H9 (cell line): Measurements from ENCODE around the gene NGB. TPM values are rescaled to one million over a fixed set of nuclear protein-coding genes. Genes with fewer than 3 reads are reported as not detected.
A peak's percentile ranks its signal among the peaks of the same experiment; 100 is the strongest.

ENCODE experiments used
- DNase-seq: peaks from one replicate; pipeline ENCODE4 v3.0.0-alpha.2; 2017
- H2AFZ ChIP-seq: one replicate; pipeline ENCODE4 v1.6.1; 2013; ENCODE audit warnings: mild to moderate bottlenecking, low read length, control low read depth, moderate library complexity
- H2AK5ac ChIP-seq: 2 replicates; pipeline ENCODE4 v1.6.1; 2013; ENCODE audit warnings: low read length, control low read depth, mixed read lengths; ENCODE audit not compliant: insufficient read length
- H2BK120ac ChIP-seq: one replicate; pipeline ENCODE4 v1.6.1; 2013; ENCODE audit warnings: low read depth, mild to moderate bottlenecking, low read length, control low read depth, inconsistent platforms; ENCODE audit not compliant: poor library complexity, severe bottlenecking
- H2BK12ac ChIP-seq: 2 replicates; pipeline ENCODE4 v1.6.1; 2013; ENCODE audit warnings: low read length, control low read depth, mixed read lengths, low read depth; ENCODE audit not compliant: insufficient read length
- H2BK15ac ChIP-seq: 2 replicates; pipeline ENCODE4 v1.6.1; 2013; ENCODE audit warnings: low read depth, low read length, control low read depth
- H2BK20ac ChIP-seq: one replicate; pipeline ENCODE4 v1.6.1; 2013; ENCODE audit warnings: low read depth, mild to moderate bottlenecking, low read length, control low read depth, inconsistent platforms; ENCODE audit not compliant: poor library complexity, severe bottlenecking
- H2BK5ac ChIP-seq: 2 replicates; pipeline ENCODE4 v1.6.1; 2013; ENCODE audit warnings: low read length, control low read depth, mixed read lengths; ENCODE audit not compliant: insufficient read length
- H3K14ac ChIP-seq: 2 replicates; pipeline ENCODE4 v1.6.1; 2013; ENCODE audit warnings: low read length, control low read depth; ENCODE audit not compliant: insufficient read depth
- H3K18ac ChIP-seq: 2 replicates; pipeline ENCODE4 v1.6.1; 2013; ENCODE audit warnings: low read depth, mild to moderate bottlenecking, mixed read lengths, low read length, control low read depth; ENCODE audit not compliant: insufficient read length
- H3K23ac ChIP-seq: 2 replicates; pipeline ENCODE4 v1.6.1; 2013; ENCODE audit warnings: low read length, control low read depth, mixed read lengths, low read depth; ENCODE audit not compliant: insufficient read length
- H3K23me2 ChIP-seq: 2 replicates; pipeline ENCODE4 v1.6.1; 2013; ENCODE audit warnings: low read depth, mild to moderate bottlenecking, mixed read lengths, low read length, control low read depth; ENCODE audit not compliant: insufficient read length, poor library complexity, severe bottlenecking
- H3K27ac ChIP-seq: 2 replicates; pipeline ENCODE4 v1.5.1; 2013; ENCODE audit warnings: low read length, control low read depth, mixed read lengths, low read depth; ENCODE audit not compliant: insufficient read length
- H3K27me3 ChIP-seq: 2 replicates; pipeline ENCODE4 v1.6.1; 2013; ENCODE audit warnings: low read length, control low read depth, inconsistent platforms; ENCODE audit not compliant: insufficient read depth
- H3K4ac ChIP-seq: 2 replicates; pipeline ENCODE4 v1.6.1; 2013; ENCODE audit warnings: low read depth, mild to moderate bottlenecking, control low read depth, inconsistent platforms, low read length, moderate library complexity
- H3K4me1 ChIP-seq: 2 replicates; pipeline ENCODE4 v1.6.1; 2013; ENCODE audit warnings: low read length, control low read depth, inconsistent platforms; ENCODE audit not compliant: insufficient read depth
- H3K4me2 ChIP-seq: 2 replicates; pipeline ENCODE4 v1.6.1; 2013; ENCODE audit warnings: low read length, control low read depth, mixed read lengths; ENCODE audit not compliant: insufficient read length, insufficient read depth
- H3K56ac ChIP-seq: 2 replicates; pipeline ENCODE4 v1.6.1; 2013; ENCODE audit warnings: low read depth, mild to moderate bottlenecking, mixed read lengths, low read length, control low read depth; ENCODE audit not compliant: insufficient read length
- H3K79me1 ChIP-seq: 2 replicates; pipeline ENCODE4 v1.6.1; 2013; ENCODE audit warnings: low read depth, mild to moderate bottlenecking, moderate library complexity, low read length, control low read depth, inconsistent platforms; ENCODE audit not compliant: insufficient read depth, poor library complexity, severe bottlenecking
- H3K79me2 ChIP-seq: 2 replicates; pipeline ENCODE4 v1.6.1; 2013; ENCODE audit warnings: low read length, control low read depth, inconsistent platforms; ENCODE audit not compliant: insufficient read depth
- H3K9ac ChIP-seq: 2 replicates; pipeline ENCODE4 v1.6.1; 2013; ENCODE audit warnings: low read length, control low read depth, mixed read lengths; ENCODE audit not compliant: insufficient read length; ENCODE audit errors: extremely low read depth
- H3K9me3 ChIP-seq: one replicate; pipeline ENCODE4 v1.6.1; 2013; ENCODE audit warnings: low read depth, low read length, inconsistent platforms; ENCODE audit not compliant: control insufficient read depth
- H3T11ph ChIP-seq: one replicate; pipeline ENCODE4 v1.6.1; 2013; ENCODE audit warnings: mild to moderate bottlenecking, low read length, control low read depth, inconsistent platforms
- H4K20me1 ChIP-seq: one replicate; pipeline ENCODE4 v1.6.1; 2013; ENCODE audit not compliant: control insufficient read depth, insufficient read length, insufficient read depth
- H4K5ac ChIP-seq: 2 replicates; pipeline ENCODE4 v1.6.1; 2013; ENCODE audit warnings: low read depth, mild to moderate bottlenecking, mixed read lengths, low read length, control low read depth; ENCODE audit not compliant: insufficient read length
- H4K8ac ChIP-seq: replicated peaks from 2 replicates; pipeline ENCODE4 v1.6.1; 2013; ENCODE audit warnings: low read length, control low read depth, mixed read lengths, low read depth; ENCODE audit not compliant: insufficient read length
- H4K91ac ChIP-seq: 2 replicates; pipeline ENCODE4 v1.6.1; 2013; ENCODE audit warnings: low read depth, mild to moderate bottlenecking, moderate library complexity, mixed read lengths, low read length, control low read depth; ENCODE audit not compliant: insufficient read length
- H3K27ac Mint-ChIP-seq, 3 experiments: 2 replicates in 2 of 3; 3 replicates in 1 of 3; pipeline ENCODE4 v1.8.0; 2020 to 2021; ENCODE audit warnings: mixed read lengths in 3 of 3, mild to moderate bottlenecking in 1 of 3, moderate library complexity in 1 of 3
- H3K27me3 Mint-ChIP-seq: 2 replicates; pipeline ENCODE4 v1.8.0; 2021; ENCODE audit warnings: low read depth, mild to moderate bottlenecking, moderate library complexity, mixed read lengths
- H3K36me3 Mint-ChIP-seq, 3 experiments: 2 replicates in 2 of 3; 3 replicates in 1 of 3; pipeline ENCODE4 v1.8.0; 2020 to 2021; ENCODE audit warnings: low read depth in 3 of 3, mixed read lengths in 3 of 3; ENCODE audit not compliant: insufficient read depth in 1 of 3
- H3K4me1 Mint-ChIP-seq, 2 experiments: 2 replicates each; pipeline ENCODE4 v1.8.0; 2020; ENCODE audit warnings: mixed read lengths in 2 of 2
- H3K4me3 Mint-ChIP-seq, 2 experiments: 2 replicates in 1 of 2; 3 replicates in 1 of 2; pipeline ENCODE4 v1.8.0; 2020 to 2021; ENCODE audit warnings: mild to moderate bottlenecking in 2 of 2, mixed read lengths in 2 of 2, moderate library complexity in 1 of 2
- H3K9me3 Mint-ChIP-seq, 2 experiments: 2 replicates in 1 of 2; 3 replicates in 1 of 2; pipeline ENCODE4 v1.8.0; 2020; ENCODE audit warnings: mild to moderate bottlenecking in 2 of 2, mixed read lengths in 2 of 2, moderate library complexity in 1 of 2
- CTCF ChIP-seq: fragments of 200-600 bp; sonication (generic); conservative IDR thresholded peaks from 3 replicates; pipeline ENCODE4 v1.8.0; 2021; ENCODE audit warnings: antibody characterized with exemption, mild to moderate bottlenecking
- WGBS: extraction: QIAGEN DNeasy Blood & Tissue Kit; methylation state at CpG from one replicate; pipeline ENCODE4 v1.1.7; 2013; ENCODE audit warnings: missing lambda C conversion rate, low lambda C conversion rate, mixed read lengths; ENCODE audit not compliant: insufficient read length; ENCODE audit errors: extremely low coverage; 5-methylcytosine and 5-hydroxymethylcytosine counted together
- total RNA-seq: library from RNA; stranded (reverse); gene quantifications from 2 replicates; pipeline ENCODE4 v1.2.1, GENCODE V29; 2021

NGB gene
- total RNA-seq, 1 experiment from 2014 or later: 0.26 TPM

DNA sequence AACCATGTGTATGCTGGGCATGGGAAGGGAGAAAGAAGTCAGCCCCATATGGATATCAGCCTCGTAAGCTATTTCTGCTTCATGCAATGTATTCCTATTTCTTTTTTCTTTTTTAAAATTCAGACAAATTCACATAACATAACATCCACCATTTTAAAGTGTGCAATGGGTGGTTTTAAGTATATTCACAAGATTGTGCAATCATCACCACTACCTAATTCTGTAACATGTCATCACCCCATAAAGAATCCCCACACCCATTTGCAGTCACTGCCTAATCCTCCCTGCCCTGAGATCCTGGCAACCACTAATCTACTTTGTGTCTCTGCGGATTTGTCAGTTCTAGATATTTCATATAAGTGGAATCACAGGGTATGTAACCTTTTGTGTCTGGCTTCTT is 40.2 kb upstream of the NGB start:
- Mint-ChIP-seq H3K36me3 (peaks cover 0 to 9% (median 6%) of the 10 kb centered on the region in 3 experiments; a peak in 5 of 7 replicates), H3K4me1 (peaks cover 42 to 45% of the 10 kb centered on the region in 2 experiments), H3K27ac (peak overlapping the region in 1 of 3 experiments; percentile 14; a peak in 1 of 7 replicates), H3K4me3 (no peak overlapping the region), H3K9me3 (no peaks in the 10 kb centered on the region), H3K27me3 (no peaks in the 10 kb centered on the region)
- no peak overlapping the region for H2BK120ac ChIP-seq
- H3K56ac ChIP-seq: no peak overlapping the region
- H3K27ac ChIP-seq: no peak overlapping the region
- H2AK5ac ChIP-seq: no peak overlapping the region
- H2BK15ac ChIP-seq: no peak overlapping the region
- no peaks in the 10 kb centered on the region for H3K23me2 ChIP-seq
- H3K9ac ChIP-seq: no peak overlapping the region
- no peak overlapping the region for H4K8ac ChIP-seq
- H3K23ac ChIP-seq: no peak overlapping the region
- H2AFZ ChIP-seq: no peak overlapping the region
- no peak overlapping the region for H2BK12ac ChIP-seq
- H3K18ac ChIP-seq: no peak overlapping the region
- WGBS: no CpG with 5 or more reads among the region's 2 CpGs
- H2BK20ac ChIP-seq: no peak overlapping the region
- H3K4me1 ChIP-seq: peaks cover 10% of the 10 kb centered on the region; the same call in 1 of the 2 replicates
- H2BK5ac ChIP-seq: no peak overlapping the region
- no peaks in the 10 kb centered on the region for H3K79me1 ChIP-seq
- no peaks in the 10 kb centered on the region for H4K20me1 ChIP-seq
- H3K14ac ChIP-seq: no peak overlapping the region
- no peak for TF ChIP-seq CTCF
- H3K27me3 ChIP-seq: no peaks in the 10 kb centered on the region
- H3K79me2 ChIP-seq: no peaks in the 10 kb centered on the region
- no peak overlapping the region for H4K91ac ChIP-seq
- no peak overlapping the region for H3K4ac ChIP-seq
- no peak overlapping the region for H3K4me2 ChIP-seq
- H3T11ph ChIP-seq: no peak overlapping the region
- no peak overlapping the region for H4K5ac ChIP-seq
- no peak for DNase-seq
- no peaks in the 10 kb centered on the region for H3K9me3 ChIP-seq
